Aorta (tissue), 5 donors: ENCODE results near the gene DPP6. TPM values are rescaled to one million over a fixed set of nuclear protein-coding genes. Genes with fewer than 3 reads are reported as not detected.
"Not testable (repeated sequence)": the region's sequence is repeated elsewhere in the genome, so short reads cannot be mapped to it uniquely, and the experiment has no call there.

Experiments used
- ATAC-seq: fragments of 200-7000 bp; cut with Tn5 transposase; one replicate; pipeline ENCODE4 v1.9.1; 2022; ENCODE audit warnings: moderate library complexity; ENCODE audit not compliant: low FRiP score
- DNase-seq, 2 donors: peaks; one replicate each; pipeline ENCODE4 v3.0.0-alpha.2; 2020
- H3K27ac ChIP-seq, 2 donors: one replicate each; pipeline ENCODE4 v1.5.1; 2013; ENCODE audit warnings: low read length in 2 of 2, mild to moderate bottlenecking in 2 of 2, moderate library complexity in 2 of 2, control low read depth in 1 of 2, inconsistent platforms in 1 of 2, low read depth in 1 of 2
- H3K27me3 ChIP-seq, 2 donors: one replicate each; pipeline ENCODE4 v1.6.1; 2013; ENCODE audit warnings: control low read depth in 1 of 2, low read length in 1 of 2, mild to moderate bottlenecking in 1 of 2, moderate library complexity in 1 of 2; ENCODE audit not compliant: insufficient read depth in 2 of 2, control insufficient read depth in 1 of 2
- H3K36me3 ChIP-seq, 2 donors: one replicate each; pipeline ENCODE4 v1.6.1; 2013; ENCODE audit warnings: control low read depth in 1 of 2, low read length in 1 of 2, mild to moderate bottlenecking in 1 of 2; ENCODE audit not compliant: insufficient read depth in 2 of 2, control insufficient read depth in 1 of 2
- H3K4me1 ChIP-seq, 2 donors: one replicate each; pipeline ENCODE4 v1.6.1; 2013; ENCODE audit warnings: low read length in 2 of 2, control low read depth in 1 of 2, mild to moderate bottlenecking in 1 of 2, moderate library complexity in 1 of 2; ENCODE audit not compliant: insufficient read depth in 2 of 2, control insufficient read depth in 1 of 2
- H3K4me3 ChIP-seq, 2 donors: one replicate each; pipeline ENCODE4 v1.5.1; 2013; ENCODE audit warnings: low read length in 2 of 2, control low read depth in 1 of 2, mild to moderate bottlenecking in 1 of 2
- H3K9me3 ChIP-seq: one replicate; pipeline ENCODE4 v1.6.1; 2013; ENCODE audit warnings: mild to moderate bottlenecking, low read length; ENCODE audit not compliant: control insufficient read depth
- WGBS, 2 donors: extraction: QIAGEN DNeasy Blood & Tissue Kit; methylation state at CpG; one replicate each; pipeline ENCODE4 v1.1.7; 2013; 5-methylcytosine and 5-hydroxymethylcytosine counted together
- intact Hi-C, 2 donors: fragments of 100-400 bp; cut with DNase I; formaldehyde crosslinking; loops; one replicate each; pipeline versions ENCODE4 v1.14.2 to v1.15.0; 2022
- long read RNA-seq, 2 donors: library from polyadenylated mRNA; unstranded; transcript quantifications; one replicate each; pipeline ENCODE4 v2.0.0, GENCODE V29; 2020 to 2021
- polyA plus RNA-seq, 2 donors: library from polyadenylated mRNA; stranded (reverse); fragments of 200-250 nt; gene quantifications; one replicate each; pipeline ENCODE4 v1.2.3, GENCODE V29; 2013
- total RNA-seq, 2 donors: library from RNA; stranded (reverse); fragmentation: NEBNext Ultra II Directional; extraction: Animal tissue kit (Norgen Biotek cat#: 25700); gene quantifications; one replicate each; pipeline ENCODE4 v1.2.1, GENCODE V29; 2021
- donor health status: healthy with polysubstance abuse.
- donor health status: Bipolar disorder and iron deficiency.
- donor health status: DM: no; HTN: no; CAD: no.
- donor health status: DM: no; HTN: no; CAD: no.
- donor health status: DM: yes; HTN: yes; CAD: no.

DPP6 gene
- total RNA-seq = under 1 TPM in 1 of 2 donors, not detected in 1; 0.69 TPM
- not detected for polyA plus RNA-seq
- long read RNA-seq, donor 1 = 0 reads
- long read RNA-seq, donor 2, partial matches to known transcripts = 0 of 1 reads
- long read RNA-seq, donor 2, other reads (novel, unspliced or antisense) = 1 of 1 reads

GRCh38 chr7:154051643-154052529, at the start of gene DPP6:
TSS of gene DPP6 (plus strand) at chr7:154052398.
- H3K36me3 ChIP-seq, H3K27ac ChIP-seq, intact Hi-C loops, ATAC-seq, H3K4me3 ChIP-seq, H3K27me3 ChIP-seq, H3K4me1 ChIP-seq, DNase-seq, H3K9me3 ChIP-seq: not testable (repeated sequence)
- WGBS, 2 donors = 1 to 3% methylated on average over 17 to 64 of the region's 81 CpGs

GRCh38 chr7:154009423-154009911, 42.7 kb upstream of the DPP6 start:
- H3K9me3 ChIP-seq, H3K36me3 ChIP-seq, H3K27me3 ChIP-seq, H3K4me3 ChIP-seq, H3K27ac ChIP-seq, ATAC-seq, intact Hi-C loops, H3K4me1 ChIP-seq, DNase-seq: not testable (repeated sequence)
- 48 to 81% methylated on average over 2 of the region's 3 CpGs for WGBS, 2 donors

- H3K9me3 ChIP-seq, ATAC-seq, DNase-seq, H3K36me3 ChIP-seq, H3K4me1 ChIP-seq, H3K27ac ChIP-seq, intact Hi-C loops, H3K27me3 ChIP-seq, H3K4me3 ChIP-seq: not testable (repeated sequence)
- WGBS, 2 donors = 64% methylated on average over 4 of the region's 4 CpGs
These were observed 41.3 kb upstream of the DPP6 start for GRCh38 chr7:154010726-154011568.

GRCh38 chr7:154012800-154013199, 39.4 kb upstream of the DPP6 start:
- H3K27me3 ChIP-seq, H3K4me3 ChIP-seq, H3K36me3 ChIP-seq, H3K9me3 ChIP-seq, DNase-seq, ATAC-seq, H3K27ac ChIP-seq, H3K4me1 ChIP-seq, intact Hi-C loops: not testable (repeated sequence)
- WGBS, 2 donors = 63 to 67% methylated on average over 3 of the region's 3 CpGs

- intact Hi-C loops, ATAC-seq, H3K9me3 ChIP-seq, H3K36me3 ChIP-seq, H3K27me3 ChIP-seq, H3K4me1 ChIP-seq, DNase-seq, H3K27ac ChIP-seq, H3K4me3 ChIP-seq: not testable (repeated sequence)
- 76 to 85% methylated on average over 6 of the region's 6 CpGs for WGBS, 2 donors
These were observed 36.6 kb upstream of the DPP6 start for GRCh38 chr7:154015636-154016035.

- H3K4me1 ChIP-seq, ATAC-seq, H3K27ac ChIP-seq, H3K27me3 ChIP-seq, H3K36me3 ChIP-seq, H3K4me3 ChIP-seq, intact Hi-C loops, DNase-seq, H3K9me3 ChIP-seq: not testable (repeated sequence)
- 64 to 67% methylated on average over 2 of the region's 2 CpGs for WGBS, 2 donors
These were observed 33.8 kb upstream of the DPP6 start for GRCh38 chr7:154018354-154018753.

GRCh38 chr7:154027805-154028204, 24.4 kb upstream of the DPP6 start:
- DNase-seq = not testable (repeated sequence)

GRCh38 chr7:154030476-154031080, 21.6 kb upstream of the DPP6 start:
- H3K27ac ChIP-seq, H3K4me1 ChIP-seq, H3K27me3 ChIP-seq, intact Hi-C loops, H3K9me3 ChIP-seq, H3K36me3 ChIP-seq, ATAC-seq, DNase-seq, H3K4me3 ChIP-seq: not testable (repeated sequence)
- WGBS, 2 donors = 33 to 43% methylated on average over 11 of the region's 11 CpGs

More at GRCh38 chr7:154027805-154028204, 24.4 kb upstream of the DPP6 start:
- H3K9me3 ChIP-seq, ATAC-seq, H3K36me3 ChIP-seq, H3K4me1 ChIP-seq, H3K27me3 ChIP-seq, intact Hi-C loops, H3K4me3 ChIP-seq, H3K27ac ChIP-seq: not testable (repeated sequence)
- WGBS, 2 donors = 74 to 83% methylated on average over 8 of the region's 8 CpGs
